ENCODE results near the gene MPHOSPH6.
"Not testable (repeated sequence)": the region's sequence is repeated elsewhere in the genome, so short reads cannot be mapped to it uniquely, and the experiment has no call there.

The MPHOSPH6 gene

DNA sequence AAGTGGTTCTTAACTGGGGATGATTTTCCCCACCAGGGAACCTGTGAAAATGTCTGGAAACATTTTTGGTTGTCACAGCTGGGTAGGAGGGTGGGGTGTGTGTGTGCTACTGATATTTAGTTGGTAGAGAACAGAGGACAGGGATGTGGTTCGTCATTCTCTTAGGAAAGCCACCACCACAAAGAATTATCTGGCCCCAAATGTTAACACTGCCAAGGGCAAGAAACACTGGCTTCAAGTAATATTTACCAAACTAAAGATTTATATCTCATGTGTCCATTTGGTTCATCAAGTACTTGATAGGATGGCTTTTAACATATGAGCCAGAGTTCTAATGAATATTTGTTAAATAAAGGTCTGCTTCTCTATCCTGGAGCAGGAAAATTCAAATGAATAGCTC lies 19.5 kb downstream of the MPHOSPH6 start:
- H3K36me3 ChIP-seq (ENCODE audit: control insufficient read depth in 1 of 2, insufficient read depth in 2 of 2, low read length in 2 of 2): peaks cover 13 to 17% of the 10 kb centered on the region in 2 donors
- H3K9ac ChIP-seq (ENCODE audit: low read depth in 1 of 2, low read length in 2 of 2): no peak overlapping the region

DNA sequence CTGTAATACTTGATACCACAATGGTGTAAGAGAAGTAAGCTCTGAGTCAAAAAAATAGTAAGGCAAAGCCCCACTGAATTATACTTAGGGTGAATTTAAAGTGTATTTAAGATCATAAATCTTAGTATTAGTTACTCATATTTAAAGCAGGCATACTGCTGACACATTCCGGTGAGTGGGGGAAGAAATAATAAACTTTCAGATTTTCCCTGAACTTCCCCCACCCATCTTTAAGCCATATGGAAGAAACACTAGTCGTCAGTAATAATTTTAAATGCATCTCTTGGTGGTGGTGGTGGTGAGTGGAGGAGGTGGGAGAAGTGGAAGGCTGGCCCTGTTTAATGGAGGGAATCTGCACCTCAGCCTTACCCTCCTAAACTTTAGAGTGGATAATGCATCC lies 20.5 kb downstream of the MPHOSPH6 start:
- H3K9me3 ChIP-seq (ENCODE audit: control insufficient read depth in 1 of 2, low read length in 2 of 2): no peaks in the 10 kb centered on the region
- H3K9ac ChIP-seq (ENCODE audit: low read depth in 1 of 2, low read length in 2 of 2): no peak overlapping the region
- no peak overlapping the region for H3K27ac ChIP-seq (ENCODE audit: low read depth, low read length)
- H3K36me3 ChIP-seq (ENCODE audit: control insufficient read depth in 1 of 2, insufficient read depth in 2 of 2, low read length in 2 of 2): peaks cover 13 to 17% of the 10 kb centered on the region in 2 donors
- H3K4me1 ChIP-seq (ENCODE audit: control insufficient read depth in 1 of 2, insufficient read depth in 2 of 2, low read length in 2 of 2): peaks cover 0 to 3% of the 10 kb centered on the region in 2 donors
- H3K27me3 ChIP-seq (ENCODE audit: control insufficient read depth in 1 of 2, insufficient read depth in 2 of 2, low read length in 2 of 2): no peaks in the 10 kb centered on the region
- no peak overlapping the region for H3K4me3 ChIP-seq (ENCODE audit: low read depth in 1 of 2, low read length in 2 of 2)

More for the DNA sequence above, 19.5 kb downstream of the MPHOSPH6 start:
- peaks cover 0 to 3% of the 10 kb centered on the region in 2 donors for H3K4me1 ChIP-seq (ENCODE audit: control insufficient read depth in 1 of 2, insufficient read depth in 2 of 2, low read length in 2 of 2)
- no peaks in the 10 kb centered on the region for H3K9me3 ChIP-seq (ENCODE audit: control insufficient read depth in 1 of 2, low read length in 2 of 2)
- no peak overlapping the region for H3K4me3 ChIP-seq (ENCODE audit: low read depth in 1 of 2, low read length in 2 of 2)
- no peak overlapping the region for H3K27ac ChIP-seq (ENCODE audit: low read depth, low read length)
- H3K27me3 ChIP-seq (ENCODE audit: control insufficient read depth in 1 of 2, insufficient read depth in 2 of 2, low read length in 2 of 2): no peaks in the 10 kb centered on the region

DNA sequence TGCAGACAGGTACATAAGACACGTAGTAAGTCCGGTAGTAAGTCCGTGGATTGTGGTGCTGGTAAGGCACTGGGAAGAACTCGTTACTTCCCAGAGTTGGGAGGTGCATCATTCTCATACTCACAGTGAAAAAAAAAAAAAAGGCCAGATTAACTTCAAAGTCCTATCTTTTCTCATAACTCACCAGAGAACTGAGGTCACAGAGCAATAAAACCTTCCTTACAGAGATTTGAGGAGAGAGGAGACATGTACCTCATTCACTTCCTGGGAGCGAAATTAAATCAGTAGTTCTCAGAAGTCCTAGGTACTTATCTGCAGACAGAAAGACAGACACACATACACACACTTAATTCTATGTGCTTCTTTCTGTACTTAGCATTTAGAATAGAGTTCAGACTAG lies 22.5 kb downstream of the MPHOSPH6 start:
- Histone ChIP-seq H3K9ac (ENCODE audit: low read depth in 1 of 2, low read length in 2 of 2) (no peak overlapping the region), H3K4me3 (ENCODE audit: low read depth in 1 of 2, low read length in 2 of 2) (no peak overlapping the region), H3K27ac (ENCODE audit: low read depth, low read length) (no peak overlapping the region), H3K9me3 (ENCODE audit: control insufficient read depth in 1 of 2, low read length in 2 of 2) (no peaks in the 10 kb centered on the region), H3K4me1 (ENCODE audit: control insufficient read depth in 1 of 2, insufficient read depth in 2 of 2, low read length in 2 of 2) (peaks cover 0 to 1% of the 10 kb centered on the region in 2 donors), H3K27me3 (ENCODE audit: control insufficient read depth in 1 of 2, insufficient read depth in 2 of 2, low read length in 2 of 2) (no peaks in the 10 kb centered on the region), H3K36me3 (ENCODE audit: control insufficient read depth in 1 of 2, insufficient read depth in 2 of 2, low read length in 2 of 2) (peaks cover 13 to 17% of the 10 kb centered on the region in 2 donors)

DNA sequence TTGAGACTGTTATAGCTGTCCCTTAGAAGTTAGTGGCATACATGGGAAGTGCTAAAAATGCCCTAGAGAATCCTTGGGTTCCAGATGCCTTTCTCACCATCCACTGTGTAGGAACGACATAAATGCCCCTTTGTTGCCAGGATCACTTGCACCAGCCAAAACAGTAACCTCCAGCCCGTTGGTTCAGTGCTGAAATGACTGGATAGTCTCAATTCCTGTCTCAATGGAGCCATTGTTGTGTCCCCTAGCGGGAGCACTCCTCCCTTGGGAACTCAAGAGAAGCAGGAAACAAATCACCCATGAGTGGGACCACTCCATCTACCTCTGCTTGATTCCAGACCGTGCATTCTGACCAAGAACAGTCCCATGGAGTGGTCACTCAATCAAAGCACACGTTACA lies 23.1 kb downstream of the MPHOSPH6 start:
- Histone ChIP-seq H3K27me3 (ENCODE audit: control insufficient read depth in 1 of 2, insufficient read depth in 2 of 2, low read length in 2 of 2) (no peaks in the 10 kb centered on the region), H3K4me3 (ENCODE audit: low read depth in 1 of 2, low read length in 2 of 2) (no peak overlapping the region), H3K4me1 (ENCODE audit: control insufficient read depth in 1 of 2, insufficient read depth in 2 of 2, low read length in 2 of 2) (no peaks in the 10 kb centered on the region), H3K9ac (ENCODE audit: low read depth in 1 of 2, low read length in 2 of 2) (no peak overlapping the region), H3K36me3 (ENCODE audit: control insufficient read depth in 1 of 2, insufficient read depth in 2 of 2, low read length in 2 of 2) (peaks cover 13 to 17% of the 10 kb centered on the region in 2 donors), H3K9me3 (ENCODE audit: control insufficient read depth in 1 of 2, low read length in 2 of 2) (no peaks in the 10 kb centered on the region), H3K27ac (ENCODE audit: low read depth, low read length) (no peak overlapping the region)

DNA sequence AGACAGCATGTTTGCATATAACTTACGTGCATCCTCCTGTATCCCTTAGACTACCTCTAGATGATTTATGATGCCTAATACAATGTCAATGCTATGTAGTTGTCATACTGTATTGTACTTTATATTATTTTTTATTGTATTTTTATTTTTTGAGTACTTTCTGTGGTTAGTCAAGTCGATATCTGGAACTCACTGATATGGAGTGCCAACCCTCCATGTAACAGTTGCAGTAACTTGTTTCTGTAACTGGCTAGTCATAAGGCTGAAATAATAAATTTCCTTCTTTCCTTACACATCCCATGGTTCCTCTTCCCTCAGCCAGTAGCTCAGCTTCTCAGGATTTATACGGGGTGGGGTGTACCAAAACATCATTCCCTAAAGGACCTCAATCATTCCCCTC lies 23.5 kb downstream of the MPHOSPH6 start:
- H3K27ac ChIP-seq (ENCODE audit: low read depth, low read length): no peak overlapping the region
- no peaks in the 10 kb centered on the region for H3K4me1 ChIP-seq (ENCODE audit: control insufficient read depth in 1 of 2, insufficient read depth in 2 of 2, low read length in 2 of 2)

DNA sequence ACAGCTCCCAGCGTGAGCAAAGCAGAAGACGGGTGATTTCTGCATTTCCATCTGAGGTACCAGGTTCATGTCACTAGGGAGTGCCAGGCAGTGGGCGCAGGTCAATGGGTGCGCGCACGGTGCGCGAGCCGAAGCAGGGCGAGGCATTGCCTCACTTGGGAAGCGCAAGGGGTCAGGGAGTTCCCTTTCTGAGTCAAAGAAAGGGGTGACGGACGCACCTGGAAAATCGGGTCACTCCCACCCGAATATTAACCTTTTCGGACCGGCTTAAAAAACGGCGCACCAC lies 30.8 kb downstream of the MPHOSPH6 start:
- H3K9ac ChIP-seq (ENCODE audit: low read depth in 1 of 2, low read length in 2 of 2); H3K36me3 ChIP-seq (ENCODE audit: control insufficient read depth in 1 of 2, insufficient read depth in 2 of 2, low read length in 2 of 2); H3K4me1 ChIP-seq (ENCODE audit: control insufficient read depth in 1 of 2, insufficient read depth in 2 of 2, low read length in 2 of 2); H3K27ac ChIP-seq (ENCODE audit: low read depth, low read length); H3K4me3 ChIP-seq (ENCODE audit: low read depth in 1 of 2, low read length in 2 of 2); H3K9me3 ChIP-seq (ENCODE audit: control insufficient read depth in 1 of 2, low read length in 2 of 2); H3K27me3 ChIP-seq (ENCODE audit: control insufficient read depth in 1 of 2, insufficient read depth in 2 of 2, low read length in 2 of 2): not testable (repeated sequence)

More for the DNA sequence above, 23.5 kb downstream of the MPHOSPH6 start:
- H3K27me3 ChIP-seq (ENCODE audit: control insufficient read depth in 1 of 2, insufficient read depth in 2 of 2, low read length in 2 of 2): no peaks in the 10 kb centered on the region
- H3K9me3 ChIP-seq (ENCODE audit: control insufficient read depth in 1 of 2, low read length in 2 of 2): no peaks in the 10 kb centered on the region
- no peak overlapping the region for H3K4me3 ChIP-seq (ENCODE audit: low read depth in 1 of 2, low read length in 2 of 2)
- H3K36me3 ChIP-seq (ENCODE audit: control insufficient read depth in 1 of 2, insufficient read depth in 2 of 2, low read length in 2 of 2): peaks cover 13 to 17% of the 10 kb centered on the region in 2 donors
- H3K9ac ChIP-seq (ENCODE audit: low read depth in 1 of 2, low read length in 2 of 2): no peak overlapping the region

DNA sequence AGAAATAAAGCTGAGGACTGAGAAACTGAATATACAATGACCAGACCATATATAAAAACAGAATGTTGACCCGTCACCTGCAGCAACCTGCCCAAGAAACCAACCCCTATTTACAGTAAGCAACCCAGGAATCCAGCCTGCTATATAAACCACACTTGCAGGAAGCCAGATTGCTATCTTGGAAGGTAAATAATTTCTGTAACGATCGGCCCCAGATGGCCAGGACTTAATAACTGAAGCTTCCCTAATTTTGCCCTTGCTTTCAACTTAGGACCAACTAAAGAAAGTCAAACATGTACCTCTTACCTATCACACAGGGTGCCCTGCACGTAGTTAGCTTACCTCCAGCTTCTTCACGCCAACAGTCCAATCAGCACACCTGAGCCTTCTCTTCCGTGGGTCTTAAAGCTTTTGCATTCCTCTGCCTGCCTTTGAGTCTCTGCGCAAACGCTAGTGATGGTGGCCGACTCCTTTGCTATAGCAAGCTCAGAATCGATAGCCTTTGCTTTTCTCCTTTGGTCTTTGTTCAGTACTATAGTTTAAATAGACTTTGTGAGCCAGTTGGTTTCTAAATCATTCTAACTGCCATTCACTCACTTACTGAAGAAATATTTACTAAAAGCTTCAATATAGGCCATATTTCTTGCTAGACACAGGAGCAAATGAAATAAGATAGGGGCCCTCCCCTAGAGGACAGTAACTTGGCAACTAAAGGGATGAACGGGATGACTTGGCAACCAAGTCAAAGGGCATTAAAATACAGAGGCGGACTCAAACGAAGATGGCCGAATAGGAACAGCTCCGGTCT lies 31.3 kb downstream of the MPHOSPH6 start:
- peaks cover 4 to 6% of the 10 kb centered on the region in 2 donors for H3K4me1 ChIP-seq (ENCODE audit: control insufficient read depth in 1 of 2, insufficient read depth in 2 of 2, low read length in 2 of 2)
- H3K27me3 ChIP-seq (ENCODE audit: control insufficient read depth in 1 of 2, insufficient read depth in 2 of 2, low read length in 2 of 2): no peaks in the 10 kb centered on the region
- no peaks in the 10 kb centered on the region for H3K9me3 ChIP-seq (ENCODE audit: control insufficient read depth in 1 of 2, low read length in 2 of 2)
- H3K9ac ChIP-seq (ENCODE audit: low read depth in 1 of 2, low read length in 2 of 2): no peak overlapping the region
- H3K4me3 ChIP-seq (ENCODE audit: low read depth in 1 of 2, low read length in 2 of 2): peak overlapping the region in 1 of 2 donors; percentile 0
- H3K27ac ChIP-seq (ENCODE audit: low read depth, low read length): no peak overlapping the region
- no peaks in the 10 kb centered on the region for H3K36me3 ChIP-seq (ENCODE audit: control insufficient read depth in 1 of 2, insufficient read depth in 2 of 2, low read length in 2 of 2)

DNA sequence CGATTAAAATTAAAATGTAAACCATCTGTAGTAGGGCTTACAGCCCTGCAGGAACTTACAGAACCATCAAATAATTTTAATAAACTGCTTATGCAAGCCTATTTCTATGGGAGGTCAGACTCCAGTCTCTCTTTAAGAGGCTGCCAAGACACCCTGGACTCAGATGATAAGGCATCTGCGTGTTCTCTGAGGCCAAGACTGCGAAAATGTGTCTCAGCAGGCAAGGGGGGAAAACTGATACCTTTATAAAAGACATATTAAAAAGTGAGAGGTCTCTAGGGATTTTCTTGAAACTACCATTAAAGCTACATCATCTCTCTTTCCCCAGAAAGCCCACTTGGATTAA lies 32.2 kb downstream of the MPHOSPH6 start:
- H3K4me3 ChIP-seq (ENCODE audit: low read depth in 1 of 2, low read length in 2 of 2): no peak overlapping the region
- H3K36me3 ChIP-seq (ENCODE audit: control insufficient read depth in 1 of 2, insufficient read depth in 2 of 2, low read length in 2 of 2): no peaks in the 10 kb centered on the region
- H3K27me3 ChIP-seq (ENCODE audit: control insufficient read depth in 1 of 2, insufficient read depth in 2 of 2, low read length in 2 of 2): no peaks in the 10 kb centered on the region
- no peak overlapping the region for H3K9ac ChIP-seq (ENCODE audit: low read depth in 1 of 2, low read length in 2 of 2)
- peaks cover 4 to 6% of the 10 kb centered on the region in 2 donors for H3K4me1 ChIP-seq (ENCODE audit: control insufficient read depth in 1 of 2, insufficient read depth in 2 of 2, low read length in 2 of 2)
- no peak overlapping the region for H3K27ac ChIP-seq (ENCODE audit: low read depth, low read length)
- no peaks in the 10 kb centered on the region for H3K9me3 ChIP-seq (ENCODE audit: control insufficient read depth in 1 of 2, low read length in 2 of 2)

DNA sequence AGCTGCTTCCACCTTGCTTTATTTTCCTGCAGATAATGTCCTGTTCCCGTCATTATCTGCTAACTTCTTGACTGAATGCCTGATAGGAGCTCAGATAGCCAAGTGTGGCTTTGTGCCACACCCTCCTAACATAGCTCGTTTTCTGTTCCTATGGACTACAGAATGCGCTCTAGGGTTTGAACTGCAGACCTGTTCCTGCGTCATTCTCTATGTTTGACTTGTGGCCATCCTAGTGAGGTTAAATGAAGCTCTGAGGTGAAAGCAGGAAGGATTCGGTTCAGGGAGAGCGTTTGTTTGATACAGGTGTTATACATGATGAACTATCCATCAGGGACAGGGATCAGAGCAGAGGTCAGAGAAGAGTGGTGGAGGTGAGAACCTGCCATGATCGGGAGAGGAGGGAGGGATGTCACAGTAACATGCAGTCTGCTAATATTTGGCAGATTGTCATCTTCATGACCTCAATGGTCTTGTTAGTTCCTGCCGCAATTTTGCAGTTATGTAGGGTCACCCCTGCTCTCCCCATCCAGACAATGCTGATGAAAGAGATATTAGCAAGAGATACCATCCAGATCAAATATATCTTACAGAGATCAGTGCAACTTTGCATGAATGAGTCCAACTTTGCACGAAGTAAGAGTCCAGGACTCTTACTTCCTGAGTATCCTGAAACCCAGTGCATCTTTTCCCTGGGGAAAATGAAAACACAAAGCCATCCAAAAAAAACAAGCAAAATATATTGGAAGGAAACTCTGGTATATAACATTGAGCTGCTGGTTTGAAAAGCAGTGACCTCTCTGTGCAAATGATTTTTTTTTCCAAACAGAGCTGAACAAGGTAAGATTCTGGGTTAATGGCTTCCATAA lies 32.8 kb downstream of the MPHOSPH6 start:
- H3K27ac ChIP-seq (ENCODE audit: low read depth, low read length): no peak overlapping the region
- no peaks in the 10 kb centered on the region for H3K9me3 ChIP-seq (ENCODE audit: control insufficient read depth in 1 of 2, low read length in 2 of 2)
- no peaks in the 10 kb centered on the region for H3K27me3 ChIP-seq (ENCODE audit: control insufficient read depth in 1 of 2, insufficient read depth in 2 of 2, low read length in 2 of 2)
- no peaks in the 10 kb centered on the region for H3K36me3 ChIP-seq (ENCODE audit: control insufficient read depth in 1 of 2, insufficient read depth in 2 of 2, low read length in 2 of 2)
- no peak overlapping the region for H3K4me3 ChIP-seq (ENCODE audit: low read depth in 1 of 2, low read length in 2 of 2)
- H3K9ac ChIP-seq (ENCODE audit: low read depth in 1 of 2, low read length in 2 of 2): no peak overlapping the region
- H3K4me1 ChIP-seq (ENCODE audit: control insufficient read depth in 1 of 2, insufficient read depth in 2 of 2, low read length in 2 of 2): peaks cover 4 to 6% of the 10 kb centered on the region in 2 donors

DNA sequence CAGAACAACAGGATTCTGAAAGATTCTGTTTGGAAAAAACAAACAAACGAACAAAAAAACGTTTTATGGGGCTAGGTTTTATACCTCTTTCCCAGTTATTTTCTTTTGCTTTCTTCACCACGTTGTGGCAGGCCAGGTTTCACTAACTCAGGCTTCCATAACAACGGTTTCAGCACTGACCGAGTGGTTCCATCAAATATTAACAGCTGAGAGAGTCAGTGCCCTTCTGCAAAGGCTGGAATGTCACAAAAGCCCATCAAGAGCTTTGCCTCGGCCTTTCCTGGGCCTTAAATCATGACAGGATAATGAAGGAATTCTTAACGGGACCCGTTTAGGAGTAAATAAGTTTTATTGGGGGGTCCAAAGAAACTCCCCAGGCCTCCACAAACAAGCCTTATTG lies 34.2 kb downstream of the MPHOSPH6 start:
- Histone ChIP-seq H3K36me3 (ENCODE audit: control insufficient read depth in 1 of 2, insufficient read depth in 2 of 2, low read length in 2 of 2) (no peaks in the 10 kb centered on the region), H3K9ac (ENCODE audit: low read depth in 1 of 2, low read length in 2 of 2) (no peak overlapping the region), H3K4me3 (ENCODE audit: low read depth in 1 of 2, low read length in 2 of 2) (no peak overlapping the region), H3K27ac (ENCODE audit: low read depth, low read length) (no peak overlapping the region), H3K9me3 (ENCODE audit: control insufficient read depth in 1 of 2, low read length in 2 of 2) (no peaks in the 10 kb centered on the region), H3K4me1 (ENCODE audit: control insufficient read depth in 1 of 2, insufficient read depth in 2 of 2, low read length in 2 of 2) (peaks cover 4 to 6% of the 10 kb centered on the region in 2 donors), H3K27me3 (ENCODE audit: control insufficient read depth in 1 of 2, insufficient read depth in 2 of 2, low read length in 2 of 2) (no peaks in the 10 kb centered on the region)
